Tibial nerve (tissue), 4 donors: ENCODE results near the gene YJEFN3.

Experiments
- EP300 ChIP-seq, 2 donors: sonication (generic); formaldehyde crosslinking; IDR thresholded peaks; one replicate each; pipeline ENCODE4 v1.6.1; 2017; ENCODE audit warnings: antibody characterized with exemption in 2 of 2, mild to moderate bottlenecking in 1 of 2
- POLR2A ChIP-seq, 2 donors: fragments of 450-650 bp; IDR thresholded peaks; one replicate each; pipeline ENCODE4 v1.6.1; 2017; ENCODE audit warnings: antibody characterized with exemption in 2 of 2, mild to moderate bottlenecking in 2 of 2, moderate library complexity in 2 of 2
- TF ChIP-seq, protein P1 (sequence below), 5 experiments: fragments of 200-600 bp in 3 of 5; fragments of 450-650 bp in 2 of 5; sonication (generic) in 3 of 5; IDR thresholded peaks; one replicate each; pipeline ENCODE4 v1.5.1; 2016 to 2019; ENCODE audit warnings: antibody characterized with exemption in 5 of 5, mild to moderate bottlenecking in 3 of 5, moderate library complexity in 2 of 5

DNA sequence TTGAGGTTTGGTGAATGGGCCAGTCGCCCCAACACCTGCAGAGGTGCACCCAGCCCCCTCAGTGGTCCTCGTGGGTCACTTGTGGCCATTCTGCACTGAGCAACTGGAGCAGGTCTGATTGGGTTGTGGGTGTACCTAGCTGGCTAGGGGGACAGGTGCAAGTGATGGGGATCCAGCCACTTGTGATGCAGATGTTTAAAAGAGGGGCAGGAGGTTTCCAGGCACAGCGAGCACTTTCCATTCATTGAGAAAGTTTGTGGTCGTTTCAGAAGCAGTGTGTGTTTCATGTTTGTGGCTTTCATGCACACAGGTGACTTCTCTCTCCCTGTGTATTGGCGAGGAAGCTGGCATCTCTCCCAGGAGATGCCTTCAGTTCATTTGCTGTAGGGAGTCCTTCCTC lies 48.0 kb upstream of the YJEFN3 start:
- TF ChIP-seq, protein P1, sequence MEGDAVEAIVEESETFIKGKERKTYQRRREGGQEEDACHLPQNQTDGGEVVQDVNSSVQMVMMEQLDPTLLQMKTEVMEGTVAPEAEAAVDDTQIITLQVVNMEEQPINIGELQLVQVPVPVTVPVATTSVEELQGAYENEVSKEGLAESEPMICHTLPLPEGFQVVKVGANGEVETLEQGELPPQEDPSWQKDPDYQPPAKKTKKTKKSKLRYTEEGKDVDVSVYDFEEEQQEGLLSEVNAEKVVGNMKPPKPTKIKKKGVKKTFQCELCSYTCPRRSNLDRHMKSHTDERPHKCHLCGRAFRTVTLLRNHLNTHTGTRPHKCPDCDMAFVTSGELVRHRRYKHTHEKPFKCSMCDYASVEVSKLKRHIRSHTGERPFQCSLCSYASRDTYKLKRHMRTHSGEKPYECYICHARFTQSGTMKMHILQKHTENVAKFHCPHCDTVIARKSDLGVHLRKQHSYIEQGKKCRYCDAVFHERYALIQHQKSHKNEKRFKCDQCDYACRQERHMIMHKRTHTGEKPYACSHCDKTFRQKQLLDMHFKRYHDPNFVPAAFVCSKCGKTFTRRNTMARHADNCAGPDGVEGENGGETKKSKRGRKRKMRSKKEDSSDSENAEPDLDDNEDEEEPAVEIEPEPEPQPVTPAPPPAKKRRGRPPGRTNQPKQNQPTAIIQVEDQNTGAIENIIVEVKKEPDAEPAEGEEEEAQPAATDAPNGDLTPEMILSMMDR (IDR thresholded peaks at IDR 0.05): no peak
- TF ChIP-seq POLR2A (IDR thresholded peaks at IDR 0.05) (no peak), EP300 (IDR thresholded peaks at IDR 0.05) (no peak)
